Endodermal cell (in vitro differentiated cells): Measurements from ENCODE around the gene MTG1. TPM values are rescaled to one million over a fixed set of nuclear protein-coding genes. Genes with fewer than 3 reads are reported as not detected.

Source experiments
- DNase-seq: peaks from one replicate; pipeline ENCODE4 v3.0.0-alpha.2; 2017
- H3K27ac ChIP-seq: 2 replicates; pipeline ENCODE4 v1.5.1; 2013; ENCODE audit warnings: mild to moderate bottlenecking, low read depth, low read length, moderate library complexity
- H3K27me3 ChIP-seq: 2 replicates; pipeline ENCODE4 v1.6.1; 2013; ENCODE audit warnings: mild to moderate bottlenecking, low read length, moderate library complexity; ENCODE audit not compliant: insufficient read depth, control insufficient read depth, poor library complexity, severe bottlenecking
- H3K36me3 ChIP-seq: 2 replicates; pipeline ENCODE4 v1.7.0; 2013; ENCODE audit warnings: mild to moderate bottlenecking, low read length, moderate library complexity; ENCODE audit not compliant: control insufficient read depth, insufficient read depth
- H3K4me1 ChIP-seq: one replicate; pipeline ENCODE4 v1.7.0; 2013; ENCODE audit warnings: low read length; ENCODE audit not compliant: control insufficient read depth, insufficient read depth
- H3K4me3 ChIP-seq: 2 replicates; pipeline ENCODE4 v1.5.1; 2013; ENCODE audit warnings: mild to moderate bottlenecking, low read length, moderate library complexity
- H3K9ac ChIP-seq: 2 replicates; pipeline ENCODE4 v1.6.1; 2013; ENCODE audit warnings: mild to moderate bottlenecking, low read length, moderate library complexity; ENCODE audit not compliant: poor library complexity, severe bottlenecking; ENCODE audit errors: extremely low read depth
- H3K9me3 ChIP-seq: 2 replicates; pipeline ENCODE4 v1.6.1; 2013; ENCODE audit warnings: mild to moderate bottlenecking, low read length, moderate library complexity; ENCODE audit not compliant: control insufficient read depth
- H3K27ac Mint-ChIP-seq: 2 replicates; pipeline ENCODE4 v1.8.0; 2020; ENCODE audit warnings: mixed read lengths
- H3K27me3 Mint-ChIP-seq: 2 replicates; pipeline ENCODE4 v1.8.0; 2021; ENCODE audit warnings: mild to moderate bottlenecking, mixed read lengths; ENCODE audit not compliant: insufficient read depth
- H3K36me3 Mint-ChIP-seq: 2 replicates; pipeline ENCODE4 v1.8.0; 2020; ENCODE audit warnings: low read depth, mixed read lengths
- H3K4me1 Mint-ChIP-seq: 2 replicates; pipeline ENCODE4 v1.8.0; 2020; ENCODE audit warnings: mixed read lengths
- H3K4me3 Mint-ChIP-seq: 2 replicates; pipeline ENCODE4 v1.8.0; 2020; ENCODE audit warnings: mild to moderate bottlenecking, moderate library complexity, mixed read lengths
- H3K9me3 Mint-ChIP-seq: 2 replicates; pipeline ENCODE4 v1.8.0; 2020; ENCODE audit warnings: mild to moderate bottlenecking, mixed read lengths
- WGBS, 2 experiments: methylation state at CpG; one replicate each; pipeline versions ENCODE4 v1.1.5 to v1.1.7; 2013; ENCODE audit warnings: missing lambda C conversion rate in 2 of 2, mixed read lengths in 1 of 2; ENCODE audit not compliant: insufficient coverage in 1 of 2, insufficient read length in 1 of 2; 5-methylcytosine and 5-hydroxymethylcytosine counted together
- total RNA-seq, 2 donors: library from RNA; stranded (reverse); fragmentation: NEBNext Ultra II Directional in 1 of 2; extraction: Animal tissue kit (Norgen Biotek cat#: 25700) in 1 of 2; gene quantifications; 2 replicates in 1 of 2; 3 replicates in 1 of 2; pipeline ENCODE4 v1.2.1, GENCODE V29; 2021
- TF ChIP-seq, protein P1 (sequence below): fragments of 200-600 bp; sonication (generic); conservative IDR thresholded peaks from 2 replicates; pipeline ENCODE4 v1.5.0; 2021; ENCODE audit warnings: antibody characterized with exemption, mild to moderate bottlenecking

Gene MTG1
- total RNA-seq, 2 donors from 2014 or later = 71.3 to 86.0 TPM

- H3K36me3 ChIP-seq = peaks cover 39% of the 10 kb centered on the region
These were observed 854 bp downstream of the MTG1 start for GRCh38 chr10:133394801-133395221.

DNA sequence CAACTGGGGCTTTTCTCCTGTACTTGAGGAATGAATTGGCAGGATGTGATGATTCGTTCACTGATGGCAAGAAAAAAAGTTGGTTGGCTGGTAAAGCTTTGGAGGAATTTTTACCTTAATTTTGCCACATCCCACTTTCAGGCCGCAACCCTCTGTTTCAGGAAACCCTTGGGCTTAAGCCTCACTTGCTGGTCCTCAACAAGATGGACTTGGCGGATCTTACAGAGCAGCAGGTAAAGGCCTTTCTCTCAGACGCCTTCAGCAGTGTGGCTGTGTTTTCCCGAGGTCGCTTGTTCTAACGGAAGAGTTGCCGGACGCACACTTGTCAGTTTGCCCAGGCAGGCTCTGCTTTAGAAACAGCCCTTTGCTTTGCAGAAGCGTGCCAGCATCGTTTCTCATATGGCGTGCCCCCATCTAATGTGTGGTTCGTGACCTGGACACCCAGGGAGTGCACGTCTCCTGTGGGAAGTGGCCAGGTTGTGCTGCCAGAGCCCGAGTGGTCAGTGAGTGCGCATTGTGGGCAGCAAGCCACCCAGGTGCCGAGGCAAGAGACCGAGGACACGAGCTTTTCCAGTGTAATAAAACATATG, 2.2 kb downstream of the MTG1 start:
- Histone ChIP-seq H3K4me1 (no peaks in the 10 kb centered on the region), H3K27ac (no peak overlapping the region), H3K36me3 (peaks cover 51% of the 10 kb centered on the region), H3K9ac (no peak overlapping the region), H3K9me3 (no peaks in the 10 kb centered on the region), H3K4me3 (no peak overlapping the region), H3K27me3 (no peaks in the 10 kb centered on the region)
- Mint-ChIP-seq H3K4me1 (peaks cover 5% of the 10 kb centered on the region), H3K36me3 (peaks cover 44% of the 10 kb centered on the region), H3K27me3 (no peaks in the 10 kb centered on the region), H3K9me3 (no peaks in the 10 kb centered on the region), H3K27ac (no peak overlapping the region), H3K4me3 (peak overlapping the region; percentile 89)
- TF ChIP-seq, protein P1, sequence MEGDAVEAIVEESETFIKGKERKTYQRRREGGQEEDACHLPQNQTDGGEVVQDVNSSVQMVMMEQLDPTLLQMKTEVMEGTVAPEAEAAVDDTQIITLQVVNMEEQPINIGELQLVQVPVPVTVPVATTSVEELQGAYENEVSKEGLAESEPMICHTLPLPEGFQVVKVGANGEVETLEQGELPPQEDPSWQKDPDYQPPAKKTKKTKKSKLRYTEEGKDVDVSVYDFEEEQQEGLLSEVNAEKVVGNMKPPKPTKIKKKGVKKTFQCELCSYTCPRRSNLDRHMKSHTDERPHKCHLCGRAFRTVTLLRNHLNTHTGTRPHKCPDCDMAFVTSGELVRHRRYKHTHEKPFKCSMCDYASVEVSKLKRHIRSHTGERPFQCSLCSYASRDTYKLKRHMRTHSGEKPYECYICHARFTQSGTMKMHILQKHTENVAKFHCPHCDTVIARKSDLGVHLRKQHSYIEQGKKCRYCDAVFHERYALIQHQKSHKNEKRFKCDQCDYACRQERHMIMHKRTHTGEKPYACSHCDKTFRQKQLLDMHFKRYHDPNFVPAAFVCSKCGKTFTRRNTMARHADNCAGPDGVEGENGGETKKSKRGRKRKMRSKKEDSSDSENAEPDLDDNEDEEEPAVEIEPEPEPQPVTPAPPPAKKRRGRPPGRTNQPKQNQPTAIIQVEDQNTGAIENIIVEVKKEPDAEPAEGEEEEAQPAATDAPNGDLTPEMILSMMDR = no peak
- WGBS, 2 experiments = 96 to 98% methylated on average over 13 to 16 of the region's 19 CpGs
- no peak for DNase-seq

More at GRCh38 chr10:133394801-133395221, 854 bp downstream of the MTG1 start:
- Histone ChIP-seq H3K4me3 (peak overlapping the region; percentile 98), H3K27ac (no peak overlapping the region), H3K4me1 (no peaks in the 10 kb centered on the region), H3K9me3 (no peaks in the 10 kb centered on the region), H3K27me3 (no peaks in the 10 kb centered on the region), H3K9ac (peak overlapping the region; percentile 91)
- H3K27ac Mint-ChIP-seq = peak overlapping the region; percentile 97
- 37 to 41% methylated on average over 18 to 21 of the region's 21 CpGs for WGBS, 2 experiments
- peaks cover 5% of the 10 kb centered on the region for H3K4me1 Mint-ChIP-seq
- H3K36me3 Mint-ChIP-seq = peaks cover 35% of the 10 kb centered on the region
- DNase-seq = no peak
- peak overlapping the region; percentile 89 for H3K4me3 Mint-ChIP-seq
- H3K9me3 Mint-ChIP-seq = no peaks in the 10 kb centered on the region
- TF ChIP-seq, protein P1 = no peak
- no peaks in the 10 kb centered on the region for H3K27me3 Mint-ChIP-seq

GRCh38 chr10:133397938-133398337, 4.0 kb downstream of the MTG1 start:
- DNase-seq = no peak
- Mint-ChIP-seq H3K4me1 (peaks cover 5% of the 10 kb centered on the region), H3K36me3 (peaks cover 60% of the 10 kb centered on the region), H3K27me3 (no peaks in the 10 kb centered on the region), H3K9me3 (no peaks in the 10 kb centered on the region), H3K27ac (no peak overlapping the region), H3K4me3 (no peak overlapping the region)
- Histone ChIP-seq H3K4me3 (no peak overlapping the region), H3K27ac (no peak overlapping the region), H3K9ac (no peak overlapping the region), H3K27me3 (no peaks in the 10 kb centered on the region), H3K4me1 (no peaks in the 10 kb centered on the region), H3K9me3 (no peaks in the 10 kb centered on the region), H3K36me3 (peaks cover 66% of the 10 kb centered on the region)
- TF ChIP-seq, protein P1 = no peak
- WGBS, 2 experiments = 95 to 98% methylated on average over 6 to 7 of the region's 7 CpGs
